Endothelial cell (in vitro differentiated cells): ENCODE results near the gene CDC42BPA. TPM values are rescaled to one million over a fixed set of nuclear protein-coding genes. Genes with fewer than 3 reads are reported as not detected.
"Not testable (repeated sequence)": the region's sequence is repeated elsewhere in the genome, so short reads cannot be mapped to it uniquely, and the experiment has no call there.

ENCODE experiments used
- DNase-seq: peaks from one replicate; pipeline ENCODE4 v3.0.0; 2021; ENCODE audit warnings: low spot score
- H3K27ac Mint-ChIP-seq: one replicate; pipeline ENCODE4 v1.8.0; 2021; ENCODE audit warnings: mixed read lengths, inconsistent platforms; ENCODE audit not compliant: unreplicated experiment
- H3K27me3 Mint-ChIP-seq: one replicate; pipeline ENCODE4 v1.8.0; 2021; ENCODE audit warnings: mild to moderate bottlenecking, moderate library complexity, mixed read lengths, inconsistent platforms; ENCODE audit not compliant: unreplicated experiment
- H3K36me3 Mint-ChIP-seq: one replicate; pipeline ENCODE4 v1.8.0; 2021; ENCODE audit warnings: mild to moderate bottlenecking, low read depth, mixed read lengths, inconsistent platforms; ENCODE audit not compliant: unreplicated experiment
- H3K4me1 Mint-ChIP-seq: one replicate; pipeline ENCODE4 v1.8.0; 2021; ENCODE audit warnings: mild to moderate bottlenecking, mixed read lengths, inconsistent platforms; ENCODE audit not compliant: unreplicated experiment
- H3K4me3 Mint-ChIP-seq: one replicate; pipeline ENCODE4 v1.8.0; 2021; ENCODE audit warnings: mild to moderate bottlenecking, mixed read lengths, inconsistent platforms; ENCODE audit not compliant: unreplicated experiment
- H3K9me3 Mint-ChIP-seq: one replicate; pipeline ENCODE4 v1.8.0; 2021; ENCODE audit warnings: mixed read lengths, inconsistent platforms; ENCODE audit not compliant: unreplicated experiment
- total RNA-seq: library from RNA; stranded (reverse); fragmentation: NEBNext Ultra II Directional; extraction: Animal tissue kit (Norgen Biotek cat#: 25700); gene quantifications from one replicate; pipeline ENCODE4 v1.2.1, GENCODE V29; 2021; ENCODE audit not compliant: unreplicated experiment
- TF ChIP-seq, protein P1 (sequence below): fragments of 200-600 bp; sonication (generic); IDR thresholded peaks from one replicate; pipeline ENCODE4 v1.5.0; 2021; ENCODE audit warnings: antibody characterized with exemption; ENCODE audit not compliant: unreplicated experiment

CDC42BPA gene
- total RNA-seq, 1 donor from 2014 or later: 41.4 TPM

DNA sequence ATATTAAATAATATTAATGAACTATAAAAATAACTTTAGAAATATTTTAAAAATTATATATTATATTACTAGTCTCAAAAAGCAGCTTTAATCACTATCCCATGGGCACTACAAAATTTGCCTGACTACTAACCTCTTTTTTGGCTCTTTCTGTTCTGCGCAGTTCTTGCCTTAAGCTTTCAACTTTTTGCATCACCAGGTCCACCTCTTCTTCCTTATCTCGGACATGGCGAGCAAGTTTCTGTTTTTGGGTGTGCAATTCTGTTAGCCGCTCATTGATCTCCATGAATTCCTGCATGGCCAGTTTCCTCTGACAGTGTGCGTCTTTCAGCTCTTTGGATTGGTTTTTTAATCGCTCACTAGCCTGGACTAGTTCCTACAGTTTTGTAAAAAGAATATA is 205.8 kb downstream of the CDC42BPA start:
- no peak for DNase-seq
- H3K27ac Mint-ChIP-seq: no peak overlapping the region
- no peaks in the 10 kb centered on the region for H3K4me1 Mint-ChIP-seq
- H3K4me3 Mint-ChIP-seq: no peak overlapping the region
- H3K36me3 Mint-ChIP-seq: peaks cover 3% of the 10 kb centered on the region
- H3K9me3 Mint-ChIP-seq: no peaks in the 10 kb centered on the region
- TF ChIP-seq, protein P1, sequence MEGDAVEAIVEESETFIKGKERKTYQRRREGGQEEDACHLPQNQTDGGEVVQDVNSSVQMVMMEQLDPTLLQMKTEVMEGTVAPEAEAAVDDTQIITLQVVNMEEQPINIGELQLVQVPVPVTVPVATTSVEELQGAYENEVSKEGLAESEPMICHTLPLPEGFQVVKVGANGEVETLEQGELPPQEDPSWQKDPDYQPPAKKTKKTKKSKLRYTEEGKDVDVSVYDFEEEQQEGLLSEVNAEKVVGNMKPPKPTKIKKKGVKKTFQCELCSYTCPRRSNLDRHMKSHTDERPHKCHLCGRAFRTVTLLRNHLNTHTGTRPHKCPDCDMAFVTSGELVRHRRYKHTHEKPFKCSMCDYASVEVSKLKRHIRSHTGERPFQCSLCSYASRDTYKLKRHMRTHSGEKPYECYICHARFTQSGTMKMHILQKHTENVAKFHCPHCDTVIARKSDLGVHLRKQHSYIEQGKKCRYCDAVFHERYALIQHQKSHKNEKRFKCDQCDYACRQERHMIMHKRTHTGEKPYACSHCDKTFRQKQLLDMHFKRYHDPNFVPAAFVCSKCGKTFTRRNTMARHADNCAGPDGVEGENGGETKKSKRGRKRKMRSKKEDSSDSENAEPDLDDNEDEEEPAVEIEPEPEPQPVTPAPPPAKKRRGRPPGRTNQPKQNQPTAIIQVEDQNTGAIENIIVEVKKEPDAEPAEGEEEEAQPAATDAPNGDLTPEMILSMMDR: no peak
- H3K27me3 Mint-ChIP-seq: no peaks in the 10 kb centered on the region

DNA sequence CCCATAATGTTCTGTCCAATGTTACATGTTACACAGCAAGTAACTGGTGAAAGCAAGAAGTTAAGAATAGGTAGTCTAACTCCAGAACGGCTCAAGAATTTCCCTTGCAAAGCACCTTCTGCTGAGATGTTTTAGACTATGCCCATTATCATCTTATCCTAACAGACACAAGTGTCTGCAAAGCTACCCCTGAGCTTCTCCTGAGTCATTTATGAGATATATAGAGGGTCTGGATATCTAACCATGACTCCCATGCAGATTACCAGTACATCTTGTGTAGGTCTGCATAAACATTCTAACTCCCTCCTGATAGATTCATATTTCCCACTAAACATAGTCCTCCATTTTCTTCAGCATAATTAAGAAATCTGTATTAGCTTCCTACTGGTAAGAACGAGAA is 206.5 kb downstream of the CDC42BPA start:
- Mint-ChIP-seq H3K4me1 (no peaks in the 10 kb centered on the region), H3K36me3 (peaks cover 5% of the 10 kb centered on the region), H3K9me3 (no peaks in the 10 kb centered on the region), H3K4me3 (no peak overlapping the region), H3K27me3 (no peaks in the 10 kb centered on the region), H3K27ac (no peak overlapping the region)
- no peak for DNase-seq
- TF ChIP-seq, protein P1: no peak

DNA sequence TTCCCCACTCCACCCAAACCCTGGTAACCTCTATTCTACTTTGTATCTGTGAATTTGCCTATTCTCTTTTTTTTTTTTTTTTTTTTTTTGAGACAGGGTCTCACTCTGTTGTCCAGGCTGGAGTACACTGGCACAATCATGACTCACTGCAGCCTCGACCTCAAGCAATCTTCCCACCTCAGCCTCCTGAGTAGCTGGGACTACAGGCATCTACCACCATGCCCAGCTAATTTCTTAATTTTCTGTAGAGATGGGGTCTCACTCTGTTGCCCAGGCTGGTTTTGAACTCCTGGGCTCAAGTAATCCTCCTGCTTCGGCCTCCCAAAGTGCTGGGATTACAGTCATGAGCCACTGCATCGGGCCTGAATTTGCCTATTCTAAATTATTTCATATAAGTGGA is 213.0 kb downstream of the CDC42BPA start:
- DNase-seq, H3K36me3 Mint-ChIP-seq, H3K27ac Mint-ChIP-seq, H3K4me3 Mint-ChIP-seq, H3K4me1 Mint-ChIP-seq, H3K9me3 Mint-ChIP-seq, H3K27me3 Mint-ChIP-seq: not testable (repeated sequence)

DNA sequence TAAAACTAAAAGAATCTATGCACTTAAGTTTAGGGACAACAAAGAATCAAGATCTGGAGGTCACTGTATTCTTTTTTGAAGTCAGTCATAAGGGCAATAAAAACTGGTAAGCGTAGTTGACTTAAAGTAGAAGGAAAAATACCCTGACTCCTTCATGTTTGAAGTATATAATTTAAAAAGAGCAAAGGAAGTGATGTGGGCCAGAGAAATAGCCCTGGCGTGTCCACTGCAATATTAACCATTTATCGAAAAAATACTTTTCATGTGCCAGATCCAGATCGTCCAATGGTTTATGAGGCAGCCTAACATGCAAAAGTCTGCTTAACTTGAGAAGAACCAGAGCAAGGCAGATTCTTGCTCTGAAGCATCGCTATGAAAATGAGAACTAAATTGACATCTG is 216.2 kb downstream of the CDC42BPA start:
- no peak overlapping the region for H3K4me3 Mint-ChIP-seq
- H3K4me1 Mint-ChIP-seq: no peaks in the 10 kb centered on the region
- TF ChIP-seq, protein P1: no peak
- H3K36me3 Mint-ChIP-seq: peaks cover 9% of the 10 kb centered on the region
- no peak overlapping the region for H3K27ac Mint-ChIP-seq
- no peak for DNase-seq
- H3K9me3 Mint-ChIP-seq: no peaks in the 10 kb centered on the region
- peaks cover 1% of the 10 kb centered on the region for H3K27me3 Mint-ChIP-seq

DNA sequence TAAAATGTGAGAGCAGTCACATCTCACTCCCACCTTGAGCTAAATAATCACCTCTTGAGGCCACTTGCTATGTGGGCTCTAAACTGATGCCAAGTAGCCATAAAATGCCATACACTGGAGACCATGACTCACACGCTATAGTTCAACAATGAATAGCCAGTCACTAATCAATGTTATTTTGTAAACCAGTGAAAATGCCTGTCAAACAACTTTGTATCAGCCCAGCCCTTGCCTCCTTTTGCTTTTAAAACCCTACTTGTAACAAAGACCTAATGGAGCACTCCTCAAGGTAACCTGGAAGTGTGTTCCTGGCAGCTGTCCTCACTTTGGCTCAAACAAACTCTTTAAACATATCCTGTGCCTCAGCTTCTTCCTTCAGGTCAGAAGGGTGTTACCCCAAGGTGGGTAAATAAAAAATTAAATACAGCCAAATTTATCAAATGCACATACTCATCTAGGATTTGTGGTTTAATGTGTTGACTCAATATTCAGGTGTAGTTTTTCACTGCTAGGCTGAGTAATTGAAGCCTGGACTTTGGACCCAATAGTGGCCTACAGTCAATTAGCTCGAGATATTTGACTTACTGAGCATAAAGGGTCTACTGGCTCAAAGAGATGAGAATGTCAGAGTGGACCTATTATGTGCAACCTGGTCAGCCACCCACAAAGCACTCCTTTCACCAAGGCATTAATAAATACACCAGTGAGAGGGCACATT is 223.9 kb downstream of the CDC42BPA start:
- Mint-ChIP-seq H3K27ac (no peak overlapping the region), H3K4me1 (no peaks in the 10 kb centered on the region)

More for the DNA sequence above, 223.9 kb downstream of the CDC42BPA start:
- no peak overlapping the region for H3K4me3 Mint-ChIP-seq
- no peaks in the 10 kb centered on the region for H3K9me3 Mint-ChIP-seq
- peaks cover 8% of the 10 kb centered on the region for H3K36me3 Mint-ChIP-seq
- TF ChIP-seq, protein P1: no peak
- DNase-seq: no peak
- peaks cover 2% of the 10 kb centered on the region for H3K27me3 Mint-ChIP-seq
